ENCODE data around the gene COL17A1. TPM values are rescaled to one million over a fixed set of nuclear protein-coding genes. Genes with fewer than 3 reads are reported as not detected.

The COL17A1 gene
- total RNA-seq, 1 experiment from 2014 or later = not detected

DNA sequence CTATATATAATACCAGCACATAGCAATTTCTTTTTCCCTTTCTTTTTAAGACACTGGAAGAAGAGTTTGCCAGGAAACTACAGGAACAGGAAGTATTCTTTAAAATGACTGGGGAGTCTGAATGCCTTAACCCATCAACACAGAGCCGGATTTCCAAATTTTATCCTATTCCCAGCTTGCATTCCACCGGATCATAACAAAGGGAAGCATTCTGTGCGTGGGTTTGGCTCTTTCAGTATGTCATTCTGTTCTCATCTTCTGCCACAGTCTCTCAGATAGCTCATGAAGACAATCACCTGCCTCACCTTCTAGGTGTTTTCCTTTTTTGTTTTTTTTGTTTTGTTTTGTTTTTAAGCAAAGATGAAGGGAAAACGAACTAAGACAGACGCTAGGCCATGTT, 60.2 kb downstream of the COL17A1 start:
- TF ChIP-seq, protein P1, sequence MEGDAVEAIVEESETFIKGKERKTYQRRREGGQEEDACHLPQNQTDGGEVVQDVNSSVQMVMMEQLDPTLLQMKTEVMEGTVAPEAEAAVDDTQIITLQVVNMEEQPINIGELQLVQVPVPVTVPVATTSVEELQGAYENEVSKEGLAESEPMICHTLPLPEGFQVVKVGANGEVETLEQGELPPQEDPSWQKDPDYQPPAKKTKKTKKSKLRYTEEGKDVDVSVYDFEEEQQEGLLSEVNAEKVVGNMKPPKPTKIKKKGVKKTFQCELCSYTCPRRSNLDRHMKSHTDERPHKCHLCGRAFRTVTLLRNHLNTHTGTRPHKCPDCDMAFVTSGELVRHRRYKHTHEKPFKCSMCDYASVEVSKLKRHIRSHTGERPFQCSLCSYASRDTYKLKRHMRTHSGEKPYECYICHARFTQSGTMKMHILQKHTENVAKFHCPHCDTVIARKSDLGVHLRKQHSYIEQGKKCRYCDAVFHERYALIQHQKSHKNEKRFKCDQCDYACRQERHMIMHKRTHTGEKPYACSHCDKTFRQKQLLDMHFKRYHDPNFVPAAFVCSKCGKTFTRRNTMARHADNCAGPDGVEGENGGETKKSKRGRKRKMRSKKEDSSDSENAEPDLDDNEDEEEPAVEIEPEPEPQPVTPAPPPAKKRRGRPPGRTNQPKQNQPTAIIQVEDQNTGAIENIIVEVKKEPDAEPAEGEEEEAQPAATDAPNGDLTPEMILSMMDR (conservative IDR thresholded peaks at IDR 0.05; ENCODE audit: low read depth, low read length) = no peak
- TF ChIP-seq EZH2 (IDR thresholded peaks at IDR 0.05; ENCODE audit: borderline replicate concordance, low read depth, low read length, poor library complexity, severe bottlenecking) = no peak
- DNase-seq (ENCODE audit: low spot score) = no peak
- H3K27ac ChIP-seq (ENCODE audit: low read depth, low read length, poor library complexity, severe bottlenecking) = no peak overlapping the region
- H3K4me1 ChIP-seq (ENCODE audit: insufficient read depth, low read length, poor library complexity, severe bottlenecking) = no peaks in the 10 kb centered on the region
- CTCF ChIA-PET = no interaction called here
- BruUV-seq (replicated peaks) = no TSS peak
- H3K36me3 ChIP-seq (ENCODE audit: insufficient read depth, low read length, poor library complexity, severe bottlenecking) = peaks cover 36% of the 10 kb centered on the region
- no peaks in the 10 kb centered on the region for H3K27me3 ChIP-seq (replicated peaks; ENCODE audit: insufficient read depth, low read depth, low read length, poor library complexity)
- intact Hi-C loops (cut with micrococcal nuclease; ENCODE audit: unreplicated experiment) = loop anchor here (5.0 kb wide), 1 partner anchor 138 kb away; no protein-coding TSS in a partner anchor
- H3K9me3 ChIP-seq (ENCODE audit: low read depth, low read length, poor library complexity, severe bottlenecking) = no peaks in the 10 kb centered on the region
- no peak overlapping the region for H3K4me3 ChIP-seq (ENCODE audit: low read depth, low read length, poor library complexity, severe bottlenecking)
- POLR2A ChIA-PET (ENCODE audit: low non-redundant PET) = no interaction called here

DNA sequence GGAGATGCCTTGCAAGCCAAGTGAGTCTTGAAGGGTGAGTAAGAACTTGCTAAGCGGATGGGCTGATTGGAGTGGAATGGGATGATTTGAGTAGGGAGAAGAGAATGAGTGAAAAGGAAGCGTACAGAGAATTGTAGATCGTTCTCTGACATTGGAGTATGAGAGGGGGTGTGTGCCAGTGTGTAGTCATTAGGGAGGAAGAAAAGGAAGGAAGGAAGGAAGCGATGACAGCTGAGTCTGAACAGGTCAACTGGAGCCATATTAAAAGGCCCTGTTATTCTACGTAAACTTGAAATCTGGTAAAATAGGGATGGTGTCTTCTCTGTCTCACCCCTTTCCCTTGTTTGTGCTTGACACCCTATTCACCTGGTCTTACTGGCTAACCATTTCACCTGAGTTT, 63.7 kb downstream of the COL17A1 start:
- Histone ChIP-seq H3K36me3 (ENCODE audit: insufficient read depth, low read length, poor library complexity, severe bottlenecking) (peaks cover 62% of the 10 kb centered on the region), H3K4me3 (ENCODE audit: low read depth, low read length, poor library complexity, severe bottlenecking) (no peak overlapping the region), H3K27me3 (replicated peaks; ENCODE audit: insufficient read depth, low read depth, low read length, poor library complexity) (no peaks in the 10 kb centered on the region), H3K4me1 (ENCODE audit: insufficient read depth, low read length, poor library complexity, severe bottlenecking) (no peaks in the 10 kb centered on the region), H3K9me3 (ENCODE audit: low read depth, low read length, poor library complexity, severe bottlenecking) (no peaks in the 10 kb centered on the region), H3K27ac (ENCODE audit: low read depth, low read length, poor library complexity, severe bottlenecking) (no peak overlapping the region)
- no peak for TF ChIP-seq EZH2 (IDR thresholded peaks at IDR 0.05; ENCODE audit: borderline replicate concordance, low read depth, low read length, poor library complexity, severe bottlenecking)
- TF ChIP-seq, protein P1 (conservative IDR thresholded peaks at IDR 0.05; ENCODE audit: low read depth, low read length) = no peak
- no TSS peak for BruUV-seq (replicated peaks)
- DNase-seq (ENCODE audit: low spot score) = no peak
- ChIA-PET POLR2A (ENCODE audit: low non-redundant PET) (no interaction called here), CTCF (no interaction called here)
- intact Hi-C loops (cut with micrococcal nuclease; ENCODE audit: unreplicated experiment) = no loop called here

DNA sequence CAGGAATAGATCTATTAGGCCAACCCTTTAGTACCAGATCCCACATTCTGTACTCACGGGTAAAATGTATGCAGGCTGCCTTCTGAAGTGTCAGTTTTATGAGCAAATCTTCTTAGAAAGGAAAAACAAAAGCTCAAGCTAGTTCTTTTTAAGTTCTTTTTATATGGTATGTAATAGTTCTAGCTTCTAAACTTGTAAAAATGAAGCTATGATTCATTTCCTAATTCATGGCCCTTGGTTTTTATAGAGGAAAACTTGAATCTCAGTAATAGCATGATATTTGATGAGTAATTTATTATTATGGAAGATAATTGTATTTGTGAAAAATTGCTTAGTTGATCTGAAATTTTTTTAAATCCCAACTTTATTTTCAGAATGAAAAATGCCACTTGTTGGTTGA, 64.4 kb downstream of the COL17A1 start:
- no TSS peak for BruUV-seq (replicated peaks)
- H3K27ac ChIP-seq (ENCODE audit: low read depth, low read length, poor library complexity, severe bottlenecking) = no peak overlapping the region
- intact Hi-C loops (cut with micrococcal nuclease; ENCODE audit: unreplicated experiment) = no loop called here
- H3K36me3 ChIP-seq (ENCODE audit: insufficient read depth, low read length, poor library complexity, severe bottlenecking) = peaks cover 62% of the 10 kb centered on the region
- DNase-seq (ENCODE audit: low spot score) = no peak
- no peak for TF ChIP-seq EZH2 (IDR thresholded peaks at IDR 0.05; ENCODE audit: borderline replicate concordance, low read depth, low read length, poor library complexity, severe bottlenecking)
- TF ChIP-seq, protein P1 (conservative IDR thresholded peaks at IDR 0.05; ENCODE audit: low read depth, low read length) = no peak
- POLR2A ChIA-PET (ENCODE audit: low non-redundant PET) = no interaction called here
- H3K4me3 ChIP-seq (ENCODE audit: low read depth, low read length, poor library complexity, severe bottlenecking) = no peak overlapping the region
- no peaks in the 10 kb centered on the region for H3K9me3 ChIP-seq (ENCODE audit: low read depth, low read length, poor library complexity, severe bottlenecking)
- H3K27me3 ChIP-seq (replicated peaks; ENCODE audit: insufficient read depth, low read depth, low read length, poor library complexity) = no peaks in the 10 kb centered on the region
- CTCF ChIA-PET = no interaction called here
- H3K4me1 ChIP-seq (ENCODE audit: insufficient read depth, low read length, poor library complexity, severe bottlenecking) = no peaks in the 10 kb centered on the region
